ENCODE data around the gene FOXO4.

Gene FOXO4

GRCh38 chrX:71147496-71148277, 52.0 kb downstream of the FOXO4 start:
- DNase-seq, result no peak

- DNase-seq, result no peak
Measured at GRCh38 chrX:71148278-71148663, 52.6 kb downstream of the FOXO4 start.

GRCh38 chrX:71151366-71151765, 55.7 kb downstream of the FOXO4 start:
- no peak for DNase-seq
